IMR-90 (cell line): ENCODE data around the gene HIVEP3. TPM values are rescaled to one million over a fixed set of nuclear protein-coding genes. Genes with fewer than 3 reads are reported as not detected.

Experiments
- ATAC-seq: fragments of 200-7000 bp; cut with Tn5 transposase; 2 replicates; pipeline ENCODE4 v1.9.1; 2020; ENCODE audit warnings: low read depth, mild to moderate bottlenecking, moderate library complexity
- BruUV-seq: library from RNA; stranded (reverse); fragments of 400-500 nt; replicated peaks from 2 replicates; lab custom pipeline; 2021; lab: Mats Ljungman, UMichigan
- CTCF ChIA-PET: fragments of 300-600 bp; formaldehyde crosslinking; extraction: SDS; loops from one replicate; lab custom pipeline; 2021; ENCODE audit warnings: antibody characterized with exemption; lab: Yijun Ruan, JAX
- POLR2A ChIA-PET: fragments of 300-600 bp; sonication (Branson Sonifier 250); formaldehyde crosslinking; loops from one replicate; lab custom pipeline; 2022; ENCODE audit warnings: antibody characterized with exemption; ENCODE audit not compliant: unreplicated experiment; lab: Charles Lee
- DNase-seq: peaks from one replicate; pipeline ENCODE4 v3.0.0; 2013
- H2AFZ ChIP-seq: replicated peaks from 2 replicates; pipeline ENCODE3; 2013; ENCODE audit warnings: low read length, mild to moderate bottlenecking; ENCODE audit not compliant: poor library complexity
- H2AK5ac ChIP-seq: 2 replicates; pipeline ENCODE4 v1.6.1; 2013; ENCODE audit warnings: low read depth, low read length, inconsistent platforms
- H2AK9ac ChIP-seq: replicated peaks from 2 replicates; pipeline ENCODE3; 2013; ENCODE audit warnings: mild to moderate bottlenecking, low read depth, low read length, moderate library complexity; ENCODE audit not compliant: poor library complexity
- H2BK120ac ChIP-seq: 2 replicates; pipeline ENCODE4 v1.6.1; 2013; ENCODE audit warnings: low read depth, low read length, inconsistent platforms
- H2BK15ac ChIP-seq: 3 replicates; pipeline ENCODE4 v1.6.1; 2013; ENCODE audit warnings: low read depth, low read length, inconsistent platforms
- H2BK20ac ChIP-seq: 2 replicates; pipeline ENCODE4 v1.6.1; 2013; ENCODE audit warnings: low read depth, mild to moderate bottlenecking, inconsistent platforms, low read length, moderate library complexity
- H2BK5ac ChIP-seq: 2 replicates; pipeline ENCODE4 v1.6.1; 2013; ENCODE audit warnings: mild to moderate bottlenecking, low read depth, low read length, inconsistent platforms; ENCODE audit not compliant: poor library complexity, severe bottlenecking
- H3K14ac ChIP-seq: replicated peaks from 2 replicates; pipeline ENCODE4 v1.6.1; 2013; ENCODE audit warnings: low read depth, low read length, inconsistent platforms
- H3K18ac ChIP-seq: 2 replicates; pipeline ENCODE4 v1.6.1; 2013; ENCODE audit warnings: low read depth, low read length, control low read depth
- H3K23ac ChIP-seq: 2 replicates; pipeline ENCODE4 v1.6.1; 2013; ENCODE audit warnings: low read depth, low read length, inconsistent platforms
- H3K27ac ChIP-seq: 2 replicates; pipeline ENCODE4 v1.5.1; 2013; ENCODE audit warnings: mild to moderate bottlenecking, control low read depth, low read length; ENCODE audit not compliant: insufficient read depth
- H3K27me3 ChIP-seq: 2 replicates; pipeline ENCODE4 v1.6.1; 2013; ENCODE audit warnings: low read length; ENCODE audit not compliant: control insufficient read depth, insufficient read depth
- H3K36me3 ChIP-seq: 2 replicates; pipeline ENCODE4 v1.6.1; 2013; ENCODE audit warnings: low read length, mixed read lengths; ENCODE audit not compliant: control insufficient read depth, insufficient read depth
- H3K4ac ChIP-seq: 2 replicates; pipeline ENCODE4 v1.6.1; 2013; ENCODE audit warnings: low read depth, low read length, inconsistent platforms
- H3K4me1 ChIP-seq: 2 replicates; pipeline ENCODE4 v1.6.1; 2013; ENCODE audit warnings: low read length, mixed read lengths; ENCODE audit not compliant: control insufficient read depth, insufficient read depth
- H3K4me2 ChIP-seq: 2 replicates; pipeline ENCODE4 v1.6.1; 2013; ENCODE audit warnings: low read depth, mild to moderate bottlenecking, control low read depth, low read length, moderate library complexity
- H3K4me3 ChIP-seq: 2 replicates; pipeline ENCODE4 v1.5.1; 2013; ENCODE audit warnings: low read depth, mild to moderate bottlenecking, control low read depth, low read length, moderate library complexity; ENCODE audit not compliant: insufficient read depth
- H3K56ac ChIP-seq: 2 replicates; pipeline ENCODE4 v1.6.1; 2013; ENCODE audit warnings: low read length, inconsistent platforms; ENCODE audit not compliant: insufficient read depth; ENCODE audit errors: extremely low read depth
- H3K79me1 ChIP-seq, 2 experiments: 2 replicates each; pipeline ENCODE4 v1.6.1; 2013; ENCODE audit warnings: low read length in 2 of 2, inconsistent platforms in 1 of 2, low read depth in 1 of 2
- H3K9ac ChIP-seq: 2 replicates; pipeline ENCODE4 v1.6.1; 2013; ENCODE audit warnings: low read depth, low read length, control low read depth
- H3K9me1 ChIP-seq: 2 replicates; pipeline ENCODE4 v1.6.1; 2013; ENCODE audit warnings: low read length, inconsistent platforms; ENCODE audit not compliant: insufficient read depth
- H3K9me3 ChIP-seq: 2 replicates; pipeline ENCODE4 v1.6.1; 2013; ENCODE audit warnings: low read length; ENCODE audit not compliant: control insufficient read depth, insufficient read depth
- H4K20me1 ChIP-seq: 2 replicates; pipeline ENCODE4 v1.6.1; 2013; ENCODE audit warnings: low read length, inconsistent platforms; ENCODE audit not compliant: insufficient read depth
- H4K5ac ChIP-seq: 2 replicates; pipeline ENCODE4 v1.6.1; 2013; ENCODE audit warnings: mild to moderate bottlenecking, low read depth, low read length, control low read depth
- H4K8ac ChIP-seq, 2 experiments: 2 replicates each; pipeline ENCODE4 v1.6.1; 2013; ENCODE audit warnings: low read depth in 2 of 2, low read length in 2 of 2, control low read depth in 1 of 2, inconsistent platforms in 1 of 2
- H4K91ac ChIP-seq: 2 replicates; pipeline ENCODE4 v1.6.1; 2013; ENCODE audit warnings: low read depth, low read length, inconsistent platforms; ENCODE audit not compliant: insufficient read depth
- BHLHE40 ChIP-seq: fragments of 150-350 bp; IDR thresholded peaks from 2 replicates; pipeline ENCODE4 v1.6.1; 2016; ENCODE audit warnings: mild to moderate bottlenecking, low read depth, low read length
- CEBPB ChIP-seq: IDR thresholded peaks from 2 replicates; pipeline ENCODE4 v1.6.1; 2012; ENCODE audit warnings: low read depth, low read length, improper control_type of control experiment
- CHD1 ChIP-seq: IDR thresholded peaks from 2 replicates; pipeline ENCODE4 v1.6.1; 2012; ENCODE audit warnings: low read depth, low read length, improper control_type of control experiment
- FOS ChIP-seq: fragments of 150-350 bp; IDR thresholded peaks from 2 replicates; pipeline ENCODE4 v1.6.1; 2016; ENCODE audit warnings: low read depth, low read length
- MAFK ChIP-seq: IDR thresholded peaks from 2 replicates; pipeline ENCODE4 v1.6.1; 2012; ENCODE audit warnings: low read depth, low read length, improper control_type of control experiment
- MAZ ChIP-seq: IDR thresholded peaks from 2 replicates; pipeline ENCODE4 v1.6.1; 2012; ENCODE audit warnings: low read depth, mild to moderate bottlenecking, low read length, improper control_type of control experiment, moderate library complexity, borderline replicate concordance
- MXI1 ChIP-seq: IDR thresholded peaks from 2 replicates; pipeline ENCODE4 v1.6.1; 2012; ENCODE audit warnings: low read depth, mild to moderate bottlenecking, low read length, moderate library complexity, borderline replicate concordance
- NFE2L2 ChIP-seq: fragments of 150-350 bp; IDR thresholded peaks from 2 replicates; pipeline ENCODE4 v1.6.1; 2016; ENCODE audit warnings: low read depth, mild to moderate bottlenecking, low read length
- POLR2A ChIP-seq: IDR thresholded peaks from 2 replicates; pipeline ENCODE4 v1.6.1; 2012; ENCODE audit warnings: mild to moderate bottlenecking, low read depth, low read length
- RCOR1 ChIP-seq: IDR thresholded peaks from 2 replicates; pipeline ENCODE4 v1.6.1; 2012; ENCODE audit warnings: mild to moderate bottlenecking, low read length, improper control_type of control experiment; ENCODE audit not compliant: insufficient replicate concordance
- RFX5 ChIP-seq: IDR thresholded peaks from 2 replicates; pipeline ENCODE4 v1.8.0; 2012; ENCODE audit warnings: low read depth, mild to moderate bottlenecking, low read length, moderate library complexity
- SMC3 ChIP-seq: fragments of 150-350 bp; IDR thresholded peaks from 2 replicates; pipeline ENCODE4 v1.6.1; 2016; ENCODE audit warnings: low read depth, mild to moderate bottlenecking, antibody characterized with exemption, low read length, moderate library complexity
- WGBS, 2 experiments: methylation state at CpG; one replicate each; pipeline versions ENCODE4 v1.1.5 to v1.1.7; 2013; ENCODE audit warnings: missing lambda C conversion rate in 2 of 2; ENCODE audit not compliant: insufficient read length in 1 of 2; ENCODE audit errors: extremely low coverage in 2 of 2; 5-methylcytosine and 5-hydroxymethylcytosine counted together
- dilution Hi-C: fragments of 300-500 bp; cut with HindIII; formaldehyde crosslinking; loops from one replicate; pipeline ENCODE4 v1.14.3; 2018; ENCODE audit warnings: low sequenced_read_pairs; ENCODE audit not compliant: unreplicated experiment
- in situ Hi-C: fragments of 300-500 bp; cut with MboI; formaldehyde crosslinking; loops from 3 replicates; pipeline ENCODE4 v1.14.3; 2019; ENCODE audit warnings: low sequenced_read_pairs, inconsistent platforms, mixed read lengths
- intact Hi-C: fragments of 100-400 bp; cut with micrococcal nuclease; formaldehyde crosslinking; loops from 2 replicates; pipeline ENCODE4 v1.10.0; 2022
- polyA plus RNA-seq, 3 experiments: library from polyadenylated mRNA; depleted of rRNA; stranded (reverse); fragments of >200 nt; gene quantifications; 2 replicates each; pipeline ENCODE4 v1.2.3, GENCODE V29; 2012; ENCODE audit warnings: low replicate concordance in 1 of 3
- total RNA-seq: library from RNA; depleted of rRNA; stranded (reverse); fragments of >200 nt; gene quantifications from 2 replicates; pipeline ENCODE4 v1.2.3, GENCODE V29; 2012
- TF ChIP-seq, protein P1 (sequence below): conservative IDR thresholded peaks from 2 replicates; pipeline ENCODE4 v1.5.1; 2012; ENCODE audit warnings: mild to moderate bottlenecking, low read depth, low read length, improper control_type of control experiment
- TF ChIP-seq, protein P2 (sequence below): fragments of 150-350 bp; IDR thresholded peaks from 2 replicates; pipeline ENCODE4 v1.6.1; 2017; ENCODE audit warnings: mild to moderate bottlenecking, antibody characterized with exemption, low read length, low read depth
- TF ChIP-seq, protein P3 (sequence below): fragments of 150-350 bp; IDR thresholded peaks from 2 replicates; pipeline ENCODE4 v1.6.1; 2016; ENCODE audit warnings: low read depth, mild to moderate bottlenecking, low read length, moderate library complexity, borderline replicate concordance

HIVEP3 gene
- total and polyA plus RNA-seq, 2 of the 4 experiments (the other 2 are of a cell fraction) = 1.4 to 4.0 TPM

DNA sequence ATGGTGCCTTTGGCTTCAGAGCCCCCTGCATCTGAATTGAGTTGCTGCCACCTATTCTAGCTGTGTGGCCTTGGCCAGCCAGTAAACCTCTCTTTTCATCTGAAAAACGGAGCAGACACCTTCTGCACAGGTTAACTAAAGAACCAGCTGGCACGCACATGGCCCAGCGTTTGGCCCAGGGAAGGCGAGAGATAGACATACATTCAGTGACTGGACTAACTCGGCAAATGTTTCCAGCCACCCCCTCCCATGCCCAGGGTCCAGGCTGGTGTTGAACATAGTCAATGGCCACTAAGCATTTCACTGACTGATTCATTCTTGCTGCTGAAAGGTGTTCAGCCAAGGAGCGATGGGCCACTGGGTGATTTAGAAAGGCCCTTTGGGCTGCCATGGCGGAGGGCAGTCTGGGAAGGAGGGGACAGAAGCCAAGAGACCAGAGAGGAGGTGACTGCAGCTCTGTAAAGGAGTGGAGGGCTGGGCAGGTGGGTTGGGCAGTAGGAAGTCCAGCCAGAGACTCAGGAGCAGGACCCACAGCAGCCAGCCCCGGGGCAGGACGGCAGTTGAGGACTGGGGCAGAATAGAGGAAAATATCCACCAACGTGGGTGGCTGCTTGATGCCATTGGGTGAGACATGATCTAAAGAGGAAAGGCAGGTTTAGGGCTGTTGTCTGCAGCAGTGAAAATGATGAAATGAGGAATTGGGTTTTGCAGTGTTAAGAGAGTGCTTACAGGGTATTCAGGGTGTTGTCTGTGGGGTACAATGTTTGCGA, 184.3 kb downstream of the HIVEP3 start:
- Histone ChIP-seq H3K36me3 (no peaks in the 10 kb centered on the region), H3K14ac (no peak overlapping the region), H4K8ac (no peak overlapping the region), H3K9me3 (peaks cover 4% of the 10 kb centered on the region), H3K4ac (no peak overlapping the region), H3K27ac (no peak overlapping the region), H3K4me3 (no peak overlapping the region), H3K4me1 (peaks cover 12% of the 10 kb centered on the region), H3K9ac (no peak overlapping the region), H3K56ac (no peak overlapping the region), H2BK120ac (no peak overlapping the region), H3K18ac (no peak overlapping the region), H2AK5ac (no peak overlapping the region), H4K20me1 (no peaks in the 10 kb centered on the region), H4K5ac (no peak overlapping the region), H3K27me3 (no peaks in the 10 kb centered on the region; the same call in 1 of the 2 replicates), H2AFZ (no peak overlapping the region), H3K79me1 (peaks cover 0 to under 1% of the 10 kb centered on the region in 2 experiments; a peak in 1 of 4 replicates), H2BK15ac (no peak overlapping the region), H4K91ac (no peak overlapping the region), H2BK5ac (no peak overlapping the region), H3K23ac (no peak overlapping the region), H2BK20ac (no peak overlapping the region), H3K9me1 (peaks cover 3% of the 10 kb centered on the region), H2AK9ac (no peak overlapping the region), H3K4me2 (no peak overlapping the region)
- intact Hi-C loops (no loop called here), in situ Hi-C loops (no loop called here), dilution Hi-C loops (no loop called here)
- no CpG with 5 or more reads among the region's 11 CpGs for WGBS, 2 experiments
- BruUV-seq = no TSS peak
- TF ChIP-seq CEBPB (no peak), CHD1 (no peak), BHLHE40 (no peak), RCOR1 (no peak), SMC3 (no peak), POLR2A (no peak), MAFK (no peak), FOS (no peak), MAZ (no peak), RFX5 (no peak), MXI1 (no peak), NFE2L2 (no peak)
- TF ChIP-seq, protein P1, sequence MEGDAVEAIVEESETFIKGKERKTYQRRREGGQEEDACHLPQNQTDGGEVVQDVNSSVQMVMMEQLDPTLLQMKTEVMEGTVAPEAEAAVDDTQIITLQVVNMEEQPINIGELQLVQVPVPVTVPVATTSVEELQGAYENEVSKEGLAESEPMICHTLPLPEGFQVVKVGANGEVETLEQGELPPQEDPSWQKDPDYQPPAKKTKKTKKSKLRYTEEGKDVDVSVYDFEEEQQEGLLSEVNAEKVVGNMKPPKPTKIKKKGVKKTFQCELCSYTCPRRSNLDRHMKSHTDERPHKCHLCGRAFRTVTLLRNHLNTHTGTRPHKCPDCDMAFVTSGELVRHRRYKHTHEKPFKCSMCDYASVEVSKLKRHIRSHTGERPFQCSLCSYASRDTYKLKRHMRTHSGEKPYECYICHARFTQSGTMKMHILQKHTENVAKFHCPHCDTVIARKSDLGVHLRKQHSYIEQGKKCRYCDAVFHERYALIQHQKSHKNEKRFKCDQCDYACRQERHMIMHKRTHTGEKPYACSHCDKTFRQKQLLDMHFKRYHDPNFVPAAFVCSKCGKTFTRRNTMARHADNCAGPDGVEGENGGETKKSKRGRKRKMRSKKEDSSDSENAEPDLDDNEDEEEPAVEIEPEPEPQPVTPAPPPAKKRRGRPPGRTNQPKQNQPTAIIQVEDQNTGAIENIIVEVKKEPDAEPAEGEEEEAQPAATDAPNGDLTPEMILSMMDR = no peak
- TF ChIP-seq, protein P2, sequence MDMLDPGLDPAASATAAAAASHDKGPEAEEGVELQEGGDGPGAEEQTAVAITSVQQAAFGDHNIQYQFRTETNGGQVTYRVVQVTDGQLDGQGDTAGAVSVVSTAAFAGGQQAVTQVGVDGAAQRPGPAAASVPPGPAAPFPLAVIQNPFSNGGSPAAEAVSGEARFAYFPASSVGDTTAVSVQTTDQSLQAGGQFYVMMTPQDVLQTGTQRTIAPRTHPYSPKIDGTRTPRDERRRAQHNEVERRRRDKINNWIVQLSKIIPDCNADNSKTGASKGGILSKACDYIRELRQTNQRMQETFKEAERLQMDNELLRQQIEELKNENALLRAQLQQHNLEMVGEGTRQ = no peak
- TF ChIP-seq, protein P3, sequence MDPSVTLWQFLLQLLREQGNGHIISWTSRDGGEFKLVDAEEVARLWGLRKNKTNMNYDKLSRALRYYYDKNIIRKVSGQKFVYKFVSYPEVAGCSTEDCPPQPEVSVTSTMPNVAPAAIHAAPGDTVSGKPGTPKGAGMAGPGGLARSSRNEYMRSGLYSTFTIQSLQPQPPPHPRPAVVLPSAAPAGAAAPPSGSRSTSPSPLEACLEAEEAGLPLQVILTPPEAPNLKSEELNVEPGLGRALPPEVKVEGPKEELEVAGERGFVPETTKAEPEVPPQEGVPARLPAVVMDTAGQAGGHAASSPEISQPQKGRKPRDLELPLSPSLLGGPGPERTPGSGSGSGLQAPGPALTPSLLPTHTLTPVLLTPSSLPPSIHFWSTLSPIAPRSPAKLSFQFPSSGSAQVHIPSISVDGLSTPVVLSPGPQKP = no peak
- ATAC-seq (no peak), DNase-seq (no peak)
- ChIA-PET CTCF (no interaction called here), POLR2A (no interaction called here)
